SK-N-SH (cell line): ENCODE data around the gene KRTAP20-2. TPM values are rescaled to one million over a fixed set of nuclear protein-coding genes. Genes with fewer than 3 reads are reported as not detected.

ENCODE experiments used
- CTCF ChIA-PET: fragments of 300-600, 350-600 bp; formaldehyde crosslinking; extraction: SDS; loops from one replicate; lab custom pipeline; 2021; lab: Yijun Ruan, JAX
- POLR2A ChIA-PET: fragments of 350-600 bp; sonication (Branson Sonifier 250); formaldehyde crosslinking; extraction: SDS; loops from one replicate; lab custom pipeline; 2020; ENCODE audit warnings: antibody characterized with exemption, inconsistent platforms; lab: Yijun Ruan, JAX
- DNase-seq: peaks from one replicate; pipeline ENCODE4 v3.0.0; 2012
- H2AFZ ChIP-seq: fragments of 200-600 bp; sonication (generic); 2 replicates; pipeline ENCODE4 v1.8.1; 2016; ENCODE audit warnings: antibody characterized with exemption, mild to moderate bottlenecking, low read depth
- H3F3A ChIP-seq: fragments of 200-600 bp; sonication (generic); replicated peaks from 2 replicates; pipeline ENCODE3; 2016; ENCODE audit warnings: antibody characterized with exemption, mild to moderate bottlenecking; ENCODE audit not compliant: insufficient read depth
- H3K27ac ChIP-seq, 2 experiments: fragments of 200-500 bp in 1 of 2; fragments of 200-600 bp in 1 of 2; sonication (Bioruptor generic) in 1 of 2; sonication (generic), shearing (Covaris generic) in 1 of 2; 2 replicates each; pipeline versions ENCODE4 v1.5.1 to v1.6.1; 2014 to 2016; ENCODE audit warnings: low read depth in 2 of 2, inconsistent platforms in 1 of 2, low read length in 1 of 2, mild to moderate bottlenecking in 1 of 2, mixed read lengths in 1 of 2
- H3K27me3 ChIP-seq: fragments of 200-600 bp; sonication (generic), shearing (Covaris generic); 2 replicates; pipeline ENCODE4 v1.6.1; 2016; ENCODE audit warnings: mixed run types; ENCODE audit not compliant: insufficient read depth
- H3K36me3 ChIP-seq, 2 experiments: fragments of 200-500 bp in 1 of 2; fragments of 200-600 bp in 1 of 2; sonication (Bioruptor generic) in 1 of 2; sonication (generic) in 1 of 2; replicated peaks in 1 of 2; 2 replicates each; pipeline versions ENCODE3 to v1.5.1; 2014 to 2016; ENCODE audit warnings: low read length in 1 of 2, mild to moderate bottlenecking in 1 of 2; ENCODE audit not compliant: insufficient read depth in 2 of 2, control insufficient read depth in 1 of 2
- H3K4me1 ChIP-seq, 2 experiments: fragments of 200-500 bp in 1 of 2; fragments of 200-600 bp in 1 of 2; sonication (Bioruptor generic) in 1 of 2; sonication (generic), shearing (Covaris generic) in 1 of 2; 2 replicates each; pipeline versions ENCODE4 v1.5.1 to v1.6.1; 2014 to 2016; ENCODE audit warnings: low read depth in 1 of 2, low read length in 1 of 2, mixed run types in 1 of 2; ENCODE audit not compliant: insufficient read depth in 2 of 2, control insufficient read depth in 1 of 2
- H3K4me2 ChIP-seq: fragments of 200-600 bp; sonication (generic), shearing (Covaris generic); 2 replicates; pipeline ENCODE4 v1.6.1; 2017; ENCODE audit warnings: mixed run types
- H3K4me3 ChIP-seq, 2 experiments: fragments of 200-500 bp in 1 of 2; fragments of 200-600 bp in 1 of 2; sonication (Bioruptor generic) in 1 of 2; sonication (generic), shearing (Covaris generic) in 1 of 2; 2 replicates each; pipeline versions ENCODE4 v1.5.1 to v1.8.1; 2014 to 2016; ENCODE audit warnings: low read depth in 2 of 2, inconsistent platforms in 1 of 2, low read length in 1 of 2, mild to moderate bottlenecking in 1 of 2, mixed read lengths in 1 of 2, moderate library complexity in 1 of 2
- H3K79me2 ChIP-seq: fragments of 200-600 bp; sonication (generic); 2 replicates; pipeline ENCODE4 v1.8.1; 2017; ENCODE audit warnings: mild to moderate bottlenecking; ENCODE audit not compliant: insufficient read depth
- H3K9ac ChIP-seq: fragments of 200-600 bp; sonication (generic); 2 replicates; pipeline ENCODE4 v1.6.1; 2017; ENCODE audit warnings: mixed run types
- H3K9me2 ChIP-seq: fragments of 200-600 bp; sonication (generic); 2 replicates; pipeline ENCODE4 v1.6.1; 2017; ENCODE audit warnings: mixed run types
- H3K9me3 ChIP-seq: fragments of 200-600 bp; sonication (generic); 2 replicates; pipeline ENCODE4 v1.6.1; 2017; ENCODE audit warnings: mixed run types, mild to moderate bottlenecking, moderate library complexity
- H4K20me1 ChIP-seq: fragments of 200-600 bp; sonication (generic); 2 replicates; pipeline ENCODE4 v1.6.1; 2017; ENCODE audit warnings: mild to moderate bottlenecking, mixed run types; ENCODE audit not compliant: insufficient read depth
- CHD2 ChIP-seq: fragments of 150-350 bp; IDR thresholded peaks from 2 replicates; pipeline ENCODE4 v1.6.1; 2018; ENCODE audit warnings: low read length; ENCODE audit not compliant: partially characterized antibody
- ELF1 ChIP-seq: IDR thresholded peaks from 2 replicates; pipeline ENCODE4 v1.4.0; 2012
- EP300 ChIP-seq, 2 experiments: IDR thresholded peaks; 2 replicates each; pipeline versions ENCODE4 v1.4.0 to v1.6.1; 2012; ENCODE audit warnings: borderline replicate concordance in 1 of 2, low read depth in 1 of 2, low read length in 1 of 2
- EZH2phosphoT487 ChIP-seq: fragments of 200-600 bp; sonication (generic); IDR thresholded peaks from 2 replicates; pipeline ENCODE4 v1.6.1; 2017; ENCODE audit warnings: low read depth, mixed run types, mild to moderate bottlenecking, antibody characterized with exemption, moderate library complexity, borderline replicate concordance
- FOSL2 ChIP-seq: IDR thresholded peaks from 2 replicates; pipeline ENCODE4 v1.4.0; 2012; ENCODE audit warnings: low read depth, mild to moderate bottlenecking, moderate library complexity, borderline replicate concordance
- FOXJ3 ChIP-seq: sonication (generic); formaldehyde crosslinking; IDR thresholded peaks from 2 replicates; pipeline ENCODE4 v1.5.1; 2020; ENCODE audit warnings: mild to moderate bottlenecking, missing genetic modification reagents
- FOXM1 ChIP-seq: IDR thresholded peaks from 2 replicates; pipeline ENCODE4 v1.4.0; 2012; ENCODE audit warnings: low read depth, mild to moderate bottlenecking
- GATA2 ChIP-seq: sonication (generic); formaldehyde crosslinking; IDR thresholded peaks from 2 replicates; pipeline ENCODE4 v1.5.0; 2020; ENCODE audit warnings: mild to moderate bottlenecking, missing genetic modification reagents
- JUND ChIP-seq: IDR thresholded peaks from 2 replicates; pipeline ENCODE4 v1.4.0; 2012
- NFIC ChIP-seq: IDR thresholded peaks from 2 replicates; pipeline ENCODE4 v1.4.0; 2012; ENCODE audit warnings: borderline replicate concordance
- POLR2AphosphoS5 ChIP-seq: IDR thresholded peaks from 2 replicates; pipeline ENCODE4 v1.6.1; 2012; ENCODE audit warnings: low read depth, low read length
- RXRA ChIP-seq: IDR thresholded peaks from 2 replicates; pipeline ENCODE4 v1.4.0; 2012; ENCODE audit warnings: low read depth, mild to moderate bottlenecking, borderline replicate concordance
- SMC3 ChIP-seq: IDR thresholded peaks from 2 replicates; pipeline ENCODE4 v1.6.1; 2012; ENCODE audit warnings: low read depth, low read length, improper control_type of control experiment
- TEAD4 ChIP-seq: IDR thresholded peaks from 2 replicates; pipeline ENCODE4 v1.4.0; 2012; ENCODE audit warnings: mild to moderate bottlenecking, borderline replicate concordance; ENCODE audit not compliant: insufficient read depth
- WGBS: methylation state at CpG from one replicate; pipeline ENCODE4 v1.1.6; 2017; ENCODE audit warnings: low lambda C conversion rate; 5-methylcytosine and 5-hydroxymethylcytosine counted together
- polyA plus RNA-seq, 3 experiments: library from polyadenylated mRNA; depleted of rRNA; stranded (reverse); fragments of >200 nt; gene quantifications; 2 replicates each; pipeline ENCODE4 v1.2.3, GENCODE V29; 2012
- TF ChIP-seq, protein P1 (sequence below): IDR thresholded peaks from 2 replicates; pipeline ENCODE4 v1.4.0; 2012; ENCODE audit warnings: low read depth
- TF ChIP-seq, protein P2 (sequence below): IDR thresholded peaks from 2 replicates; pipeline ENCODE4 v1.4.0; 2012; ENCODE audit warnings: low read depth, borderline replicate concordance
- TF ChIP-seq, protein P3 (sequence below): IDR thresholded peaks from 2 replicates; pipeline ENCODE4 v1.4.0; 2012; ENCODE audit warnings: low read depth, borderline replicate concordance

KRTAP20-2 gene
- polyA plus RNA-seq, 1 of the 3 experiments (the other 2 are of a cell fraction): not detected

DNA sequence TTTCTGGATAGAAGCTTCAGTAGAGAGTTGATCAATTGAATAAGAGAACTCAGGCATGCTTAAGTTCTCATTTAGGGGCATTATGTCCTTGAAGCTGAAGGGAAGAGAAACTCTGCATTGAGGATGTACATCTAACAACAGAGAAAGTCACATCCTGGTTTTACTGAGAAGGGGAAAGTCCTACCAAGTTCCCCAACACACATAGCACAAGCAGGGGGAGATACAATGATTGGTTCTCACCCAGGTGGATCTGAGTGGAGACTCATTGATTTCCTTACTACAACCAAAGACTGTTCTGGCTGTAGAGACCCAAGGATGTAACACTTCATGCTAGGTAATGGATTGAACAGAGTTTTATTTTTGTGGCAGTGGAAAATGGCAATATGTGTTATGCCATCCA lies 19.8 kb upstream of the KRTAP20-2 start:
- Histone ChIP-seq H3K9ac (no peak overlapping the region), H2AFZ (no peak overlapping the region), H3K4me3 (no peak overlapping the region), H3K9me2 (no peaks in the 10 kb centered on the region), H3K27me3 (no peaks in the 10 kb centered on the region)
- CTCF ChIA-PET: no interaction called here
- TF ChIP-seq FOXM1: no peak
- no peak for TF ChIP-seq RXRA
- TF ChIP-seq SMC3: no peak
- TF ChIP-seq NFIC: no peak
- no peak for TF ChIP-seq POLR2AphosphoS5
- TF ChIP-seq CHD2: no peak
- no peak for TF ChIP-seq FOSL2
- TF ChIP-seq EZH2phosphoT487: no peak
- TF ChIP-seq, all 33 proteins: peak for 0
- Histone ChIP-seq H3K4me2 (no peak overlapping the region), H3K79me2 (no peaks in the 10 kb centered on the region), H3K36me3 (no peaks in the 10 kb centered on the region), H3K27ac (no peak overlapping the region), H4K20me1 (no peaks in the 10 kb centered on the region), H3F3A (no peaks in the 10 kb centered on the region), H3K4me1 (no peaks in the 10 kb centered on the region), H3K9me3 (no peaks in the 10 kb centered on the region)
- POLR2A ChIA-PET: no interaction called here
- no peak for DNase-seq

DNA sequence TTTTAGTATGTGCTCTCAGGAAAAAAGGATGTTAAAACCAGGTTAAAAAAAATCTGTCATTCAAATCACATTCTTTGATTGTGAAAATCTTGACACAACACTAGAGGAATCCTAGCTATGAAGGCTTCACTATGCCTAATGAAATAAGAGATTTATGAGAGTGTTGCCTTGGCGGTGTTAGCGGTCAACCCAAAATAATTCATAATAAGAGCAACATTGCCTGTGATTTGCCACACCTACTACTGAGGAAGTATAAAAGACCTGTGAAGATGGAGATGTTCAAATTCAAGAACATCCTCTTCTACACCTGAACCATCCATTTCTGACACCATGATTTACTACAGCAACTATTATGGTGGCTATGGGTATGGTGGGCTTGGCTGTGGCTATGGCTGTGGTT lies 18.9 kb upstream of the KRTAP20-2 start, which contains the start of gene KRTAP20-1:
Gene KRTAP20-1 (plus strand): TSS at position 301 of the 400 bp plus-strand sequence. CDS start 30 bp downstream, at position 331.
- ChIA-PET CTCF (no interaction called here), POLR2A (no interaction called here)
- Histone ChIP-seq H3F3A (no peaks in the 10 kb centered on the region), H4K20me1 (no peaks in the 10 kb centered on the region), H3K4me2 (no peak within 1 kb of the TSS), H3K9ac (no peak within 1 kb of the TSS), H3K27me3 (no peaks in the 10 kb centered on the region), H2AFZ (no peak within 1 kb of the TSS), H3K27ac (no peak within 1 kb of the TSS), H3K79me2 (no peaks in the 10 kb centered on the region), H3K36me3 (no peaks in the 10 kb centered on the region), H3K9me2 (no peaks in the 10 kb centered on the region), H3K4me3 (no peak within 1 kb of the TSS), H3K4me1 (no peaks in the 10 kb centered on the region), H3K9me3 (no peaks in the 10 kb centered on the region)
- WGBS: 20% methylated on average over 2 of the region's 2 CpGs
- DNase-seq: no peak
- no peak for TF ChIP-seq NFIC

DNA sequence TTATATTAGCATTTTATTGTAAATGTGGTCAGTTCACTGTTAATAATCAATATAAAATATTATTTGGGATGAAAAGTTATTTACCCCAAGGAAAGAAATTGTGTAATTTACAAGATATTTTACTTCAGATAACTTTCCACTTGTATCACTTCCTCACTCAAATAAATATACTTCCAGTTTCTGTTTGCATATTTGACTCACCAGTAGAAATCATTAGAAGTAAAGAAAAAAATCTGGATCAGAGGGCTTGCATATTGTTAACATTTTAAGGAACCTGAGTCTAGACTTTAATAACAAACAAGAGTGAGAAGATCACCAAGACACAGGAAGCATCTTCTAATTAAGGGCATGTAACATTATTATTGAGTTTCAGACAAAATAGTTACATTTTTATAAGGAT lies 14.9 kb upstream of the KRTAP20-2 start:
- Histone ChIP-seq H3K36me3 (no peaks in the 10 kb centered on the region), H3K4me3 (no peak overlapping the region), H3K9ac (no peak overlapping the region), H3F3A (no peaks in the 10 kb centered on the region), H3K27ac (no peak overlapping the region), H3K4me2 (no peak overlapping the region), H3K9me2 (no peaks in the 10 kb centered on the region), H3K9me3 (no peaks in the 10 kb centered on the region), H3K4me1 (no peaks in the 10 kb centered on the region), H4K20me1 (no peaks in the 10 kb centered on the region), H3K79me2 (no peaks in the 10 kb centered on the region), H3K27me3 (no peaks in the 10 kb centered on the region), H2AFZ (no peak overlapping the region)
- no peak for TF ChIP-seq POLR2AphosphoS5
- TF ChIP-seq, protein P1, sequence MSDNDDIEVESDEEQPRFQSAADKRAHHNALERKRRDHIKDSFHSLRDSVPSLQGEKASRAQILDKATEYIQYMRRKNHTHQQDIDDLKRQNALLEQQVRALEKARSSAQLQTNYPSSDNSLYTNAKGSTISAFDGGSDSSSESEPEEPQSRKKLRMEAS: no peak
- no peak for TF ChIP-seq FOXJ3 (CRISPR knock-in tag)
- no peak for TF ChIP-seq EZH2phosphoT487
- no peak for TF ChIP-seq FOSL2
- TF ChIP-seq, protein P2, sequence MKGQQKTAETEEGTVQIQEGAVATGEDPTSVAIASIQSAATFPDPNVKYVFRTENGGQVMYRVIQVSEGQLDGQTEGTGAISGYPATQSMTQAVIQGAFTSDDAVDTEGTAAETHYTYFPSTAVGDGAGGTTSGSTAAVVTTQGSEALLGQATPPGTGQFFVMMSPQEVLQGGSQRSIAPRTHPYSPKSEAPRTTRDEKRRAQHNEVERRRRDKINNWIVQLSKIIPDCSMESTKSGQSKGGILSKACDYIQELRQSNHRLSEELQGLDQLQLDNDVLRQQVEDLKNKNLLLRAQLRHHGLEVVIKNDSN: no peak
- TF ChIP-seq TEAD4: no peak
- TF ChIP-seq ELF1: no peak
- no peak for TF ChIP-seq GATA2 (CRISPR knock-in tag)
- TF ChIP-seq, protein P3, sequence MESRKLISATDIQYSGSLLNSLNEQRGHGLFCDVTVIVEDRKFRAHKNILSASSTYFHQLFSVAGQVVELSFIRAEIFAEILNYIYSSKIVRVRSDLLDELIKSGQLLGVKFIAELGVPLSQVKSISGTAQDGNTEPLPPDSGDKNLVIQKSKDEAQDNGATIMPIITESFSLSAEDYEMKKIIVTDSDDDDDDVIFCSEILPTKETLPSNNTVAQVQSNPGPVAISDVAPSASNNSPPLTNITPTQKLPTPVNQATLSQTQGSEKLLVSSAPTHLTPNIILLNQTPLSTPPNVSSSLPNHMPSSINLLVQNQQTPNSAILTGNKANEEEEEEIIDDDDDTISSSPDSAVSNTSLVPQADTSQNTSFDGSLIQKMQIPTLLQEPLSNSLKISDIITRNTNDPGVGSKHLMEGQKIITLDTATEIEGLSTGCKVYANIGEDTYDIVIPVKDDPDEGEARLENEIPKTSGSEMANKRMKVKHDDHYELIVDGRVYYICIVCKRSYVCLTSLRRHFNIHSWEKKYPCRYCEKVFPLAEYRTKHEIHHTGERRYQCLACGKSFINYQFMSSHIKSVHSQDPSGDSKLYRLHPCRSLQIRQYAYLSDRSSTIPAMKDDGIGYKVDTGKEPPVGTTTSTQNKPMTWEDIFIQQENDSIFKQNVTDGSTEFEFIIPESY: no peak
- no peak for TF ChIP-seq EP300 (IDR thresholded peaks at IDR 0.05; ENCODE audit: borderline replicate concordance in 1 of 2, low read depth in 1 of 2, low read length in 1 of 2)
- TF ChIP-seq NFIC: no peak
- TF ChIP-seq JUND: no peak
- no peak for DNase-seq
- ChIA-PET POLR2A (no interaction called here), CTCF (no interaction called here)
